Neural progenitor cell (in vitro differentiated cells): ENCODE data around the gene KCNT1. TPM values are rescaled to one million over a fixed set of nuclear protein-coding genes. Genes with fewer than 3 reads are reported as not detected.

Experiments
- DNase-seq: peaks from one replicate; pipeline ENCODE4 v3.0.0-alpha.2; 2016; ENCODE audit warnings: low spot score
- H2AFZ ChIP-seq: fragments of 200-600 bp; sonication (generic); replicated peaks from 2 replicates; pipeline ENCODE4 v1.6.1; 2016; ENCODE audit warnings: antibody characterized with exemption
- H3F3A ChIP-seq: fragments of 200-600 bp; sonication (generic); 2 replicates; pipeline ENCODE4 v1.6.1; 2016; ENCODE audit warnings: antibody characterized with exemption, low read depth
- H3K27ac ChIP-seq: fragments of 200-600 bp; sonication (generic); 2 replicates; pipeline ENCODE4 v1.5.1; 2016; ENCODE audit warnings: mild to moderate bottlenecking
- H3K27me3 ChIP-seq: fragments of 200-600 bp; sonication (generic); 2 replicates; pipeline ENCODE4 v1.6.1; 2016; ENCODE audit warnings: mild to moderate bottlenecking, moderate library complexity
- H3K36me3 ChIP-seq: fragments of 200-600 bp; sonication (generic); 2 replicates; pipeline ENCODE4 v1.5.1; 2016
- H3K4me1 ChIP-seq: fragments of 200-600 bp; sonication (generic); 2 replicates; pipeline ENCODE4 v1.6.1; 2016; ENCODE audit warnings: mixed run types
- H3K4me2 ChIP-seq: fragments of 200-600 bp; sonication (generic); 2 replicates; pipeline ENCODE4 v1.6.1; 2016
- H3K4me3 ChIP-seq: fragments of 200-600 bp; sonication (generic); 2 replicates; pipeline ENCODE4 v1.5.1; 2016
- H3K79me2 ChIP-seq: fragments of 200-600 bp; sonication (generic); 2 replicates; pipeline ENCODE4 v1.6.1; 2016; ENCODE audit warnings: low read depth
- H3K9ac ChIP-seq: fragments of 200-600 bp; sonication (generic); 2 replicates; pipeline ENCODE4 v1.6.1; 2016
- H3K9me3 ChIP-seq: fragments of 200-600 bp; sonication (generic); 2 replicates; pipeline ENCODE4 v1.5.1; 2016; ENCODE audit warnings: low read depth
- H4K20me1 ChIP-seq: fragments of 200-600 bp; sonication (generic); 2 replicates; pipeline ENCODE4 v1.6.1; 2016; ENCODE audit warnings: low read depth
- H3K27ac Mint-ChIP-seq: 3 replicates; pipeline ENCODE4 v1.8.0; 2021; ENCODE audit warnings: mixed read lengths
- H3K27me3 Mint-ChIP-seq: 2 replicates; pipeline ENCODE4 v1.8.0; 2022; ENCODE audit warnings: low read depth, mild to moderate bottlenecking, inconsistent platforms, moderate library complexity, mixed read lengths; ENCODE audit not compliant: insufficient read depth
- H3K36me3 Mint-ChIP-seq: 3 replicates; pipeline ENCODE4 v1.8.0; 2021; ENCODE audit warnings: mixed read lengths
- H3K4me1 Mint-ChIP-seq: 3 replicates; pipeline ENCODE4 v1.8.0; 2021; ENCODE audit warnings: mixed read lengths
- H3K4me3 Mint-ChIP-seq: 3 replicates; pipeline ENCODE4 v1.8.0; 2021; ENCODE audit warnings: mild to moderate bottlenecking, moderate library complexity, mixed read lengths
- H3K9me3 Mint-ChIP-seq: 3 replicates; pipeline ENCODE4 v1.8.0; 2020; ENCODE audit warnings: mixed read lengths
- CTCF ChIP-seq: fragments of 200-600 bp; sonication (generic); IDR thresholded peaks from 2 replicates; pipeline ENCODE4 v1.5.1; 2017; ENCODE audit warnings: antibody characterized with exemption, mild to moderate bottlenecking
- EZH2 ChIP-seq: fragments of 200-600 bp; sonication (generic); IDR thresholded peaks from 2 replicates; pipeline ENCODE4 v1.6.1; 2017; ENCODE audit warnings: antibody characterized with exemption, mild to moderate bottlenecking, moderate library complexity
- EZH2phosphoT487 ChIP-seq: fragments of 200-600 bp; sonication (generic); IDR thresholded peaks from 2 replicates; pipeline ENCODE4 v1.6.1; 2017; ENCODE audit warnings: antibody characterized with exemption
- total RNA-seq: library from RNA; depleted of rRNA; stranded (reverse); fragments of >200 nt; gene quantifications from 2 replicates; pipeline ENCODE4 v1.2.3, GENCODE V29; 2015; ENCODE audit warnings: low replicate concordance

Gene KCNT1
- total RNA-seq, 1 donor from 2014 or later = not detected

- Histone ChIP-seq H3K4me3 (no peak overlapping the region), H3F3A (no peaks in the 10 kb centered on the region), H3K4me2 (no peak overlapping the region), H3K4me1 (peaks cover 7% of the 10 kb centered on the region), H2AFZ (no peak overlapping the region), H3K79me2 (no peaks in the 10 kb centered on the region), H4K20me1 (no peaks in the 10 kb centered on the region), H3K9me3 (no peaks in the 10 kb centered on the region), H3K36me3 (no peaks in the 10 kb centered on the region), H3K27me3 (peaks cover 32% of the 10 kb centered on the region), H3K9ac (no peak overlapping the region), H3K27ac (no peak overlapping the region)
- no peaks in the 10 kb centered on the region for H3K36me3 Mint-ChIP-seq
- H3K4me1 Mint-ChIP-seq = no peaks in the 10 kb centered on the region
- DNase-seq = no peak
- peaks cover 4% of the 10 kb centered on the region for H3K27me3 Mint-ChIP-seq
- no peak overlapping the region for H3K27ac Mint-ChIP-seq
- H3K9me3 Mint-ChIP-seq = no peaks in the 10 kb centered on the region
- TF ChIP-seq EZH2phosphoT487 (no peak), CTCF (no peak), EZH2 (no peak)
- H3K4me3 Mint-ChIP-seq = no peak overlapping the region
Observed at GRCh38 chr9:135700525-135700924, 1.5 kb upstream of the KCNT1 start.

- Mint-ChIP-seq H3K27ac (no peak overlapping the region), H3K4me3 (no peak overlapping the region), H3K9me3 (no peaks in the 10 kb centered on the region), H3K36me3 (no peaks in the 10 kb centered on the region), H3K4me1 (no peaks in the 10 kb centered on the region), H3K27me3 (peaks cover 4% of the 10 kb centered on the region)
- Histone ChIP-seq H3K4me2 (peak overlapping the region; percentile 95), H3K27ac (no peak overlapping the region), H3K36me3 (no peaks in the 10 kb centered on the region), H3F3A (no peaks in the 10 kb centered on the region), H3K79me2 (no peaks in the 10 kb centered on the region), H3K4me1 (peaks cover 7% of the 10 kb centered on the region), H3K9ac (no peak overlapping the region), H2AFZ (peak overlapping the region; percentile 93), H3K27me3 (peaks cover 32% of the 10 kb centered on the region), H3K9me3 (no peaks in the 10 kb centered on the region), H3K4me3 (peak overlapping the region; percentile 53), H4K20me1 (no peaks in the 10 kb centered on the region)
- no peak for TF ChIP-seq CTCF
- TF ChIP-seq EZH2phosphoT487 = no peak
- no peak for TF ChIP-seq EZH2
- DNase-seq = peak; percentile 29
Observed at GRCh38 chr9:135701067-135701958, 672 bp upstream of the KCNT1 start.

GRCh38 chr9:135703726-135704125 is 1.7 kb downstream of the KCNT1 start:
- Histone ChIP-seq H3K27ac (no peak overlapping the region), H3K9ac (no peak overlapping the region), H3K36me3 (no peaks in the 10 kb centered on the region), H3K79me2 (no peaks in the 10 kb centered on the region), H3K27me3 (peaks cover 32% of the 10 kb centered on the region), H2AFZ (no peak overlapping the region), H3K4me3 (no peak overlapping the region), H3K4me2 (no peak overlapping the region), H3K4me1 (peaks cover 7% of the 10 kb centered on the region), H3F3A (no peaks in the 10 kb centered on the region), H3K9me3 (no peaks in the 10 kb centered on the region), H4K20me1 (no peaks in the 10 kb centered on the region)
- Mint-ChIP-seq H3K27me3 (peaks cover 2% of the 10 kb centered on the region), H3K27ac (no peak overlapping the region), H3K4me3 (no peak overlapping the region), H3K9me3 (no peaks in the 10 kb centered on the region), H3K4me1 (no peaks in the 10 kb centered on the region), H3K36me3 (no peaks in the 10 kb centered on the region)
- peak; percentile 64 for DNase-seq
- TF ChIP-seq CTCF = no peak
- TF ChIP-seq EZH2 = no peak
- TF ChIP-seq EZH2phosphoT487 = no peak
